Omental fat pad (tissue), 4 donors: Measurements from ENCODE around the gene LRRC56. TPM values are rescaled to one million over a fixed set of nuclear protein-coding genes. Genes with fewer than 3 reads are reported as not detected.

ENCODE experiments used
- ATAC-seq: fragments of 150-250 bp; one replicate; pipeline ENCODE4 v1.9.1; 2016; ENCODE audit warnings: mild to moderate bottlenecking, moderate library complexity; ENCODE audit not compliant: low FRiP score
- DNase-seq: peaks from one replicate; pipeline ENCODE4 v3.0.0-alpha.2; 2019; ENCODE audit warnings: low spot score
- total RNA-seq, 4 donors: library from RNA; depleted of rRNA; stranded (reverse); fragments of >200 nt; gene quantifications; one replicate each; pipeline ENCODE4 v1.1.0, GENCODE V29; 2016
- TF ChIP-seq, protein P1 (sequence below), 3 donors: fragments of 450-650 bp; IDR thresholded peaks; one replicate each; pipeline ENCODE4 v1.5.1; 2016 to 2017; ENCODE audit warnings: antibody characterized with exemption in 3 of 3, mild to moderate bottlenecking in 3 of 3, moderate library complexity in 2 of 3

LRRC56 gene
- total RNA-seq, 4 donors from 2014 or later = 0.24 to 0.38 (median 0.32) TPM; not detected in 1

DNA sequence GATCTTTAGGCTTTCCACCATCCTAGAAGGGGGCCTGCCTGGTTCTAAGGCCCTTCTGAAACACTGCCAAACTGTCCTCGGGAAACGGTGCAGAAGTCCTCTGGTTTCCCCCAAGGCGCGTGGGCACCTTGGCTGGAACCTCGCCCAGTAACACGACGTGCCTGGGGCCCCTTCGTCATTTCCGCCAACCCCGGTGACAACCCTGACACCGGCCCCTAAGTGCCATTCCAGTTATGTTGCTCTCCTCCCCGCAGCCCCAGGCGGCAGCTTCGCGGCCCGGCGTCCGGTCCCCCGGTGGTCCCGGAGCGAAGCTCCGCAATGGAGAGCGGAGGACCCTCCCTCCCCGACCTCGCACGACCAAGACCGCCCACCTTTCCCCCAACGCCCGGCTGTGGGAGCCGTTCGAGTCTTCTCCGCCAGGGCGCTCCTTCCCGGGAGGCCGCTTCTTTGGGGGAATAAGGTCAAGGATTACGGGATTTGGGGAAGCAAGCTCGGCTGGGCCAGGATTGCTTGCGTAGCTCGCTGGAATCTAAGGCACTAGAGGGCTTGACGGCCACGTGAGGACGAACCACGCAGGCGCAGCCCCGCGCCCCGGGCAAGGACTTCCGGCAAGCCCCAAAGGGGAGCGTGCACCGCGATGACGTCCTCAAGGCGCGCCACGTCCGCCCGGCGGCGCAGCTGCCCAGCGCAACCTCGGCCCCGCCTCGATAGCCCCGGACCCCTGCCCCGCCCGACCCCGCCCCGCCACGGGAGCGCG, 30.9 kb upstream of the LRRC56 start:
- DNase-seq = peak; percentile 84
- TF ChIP-seq, protein P1, sequence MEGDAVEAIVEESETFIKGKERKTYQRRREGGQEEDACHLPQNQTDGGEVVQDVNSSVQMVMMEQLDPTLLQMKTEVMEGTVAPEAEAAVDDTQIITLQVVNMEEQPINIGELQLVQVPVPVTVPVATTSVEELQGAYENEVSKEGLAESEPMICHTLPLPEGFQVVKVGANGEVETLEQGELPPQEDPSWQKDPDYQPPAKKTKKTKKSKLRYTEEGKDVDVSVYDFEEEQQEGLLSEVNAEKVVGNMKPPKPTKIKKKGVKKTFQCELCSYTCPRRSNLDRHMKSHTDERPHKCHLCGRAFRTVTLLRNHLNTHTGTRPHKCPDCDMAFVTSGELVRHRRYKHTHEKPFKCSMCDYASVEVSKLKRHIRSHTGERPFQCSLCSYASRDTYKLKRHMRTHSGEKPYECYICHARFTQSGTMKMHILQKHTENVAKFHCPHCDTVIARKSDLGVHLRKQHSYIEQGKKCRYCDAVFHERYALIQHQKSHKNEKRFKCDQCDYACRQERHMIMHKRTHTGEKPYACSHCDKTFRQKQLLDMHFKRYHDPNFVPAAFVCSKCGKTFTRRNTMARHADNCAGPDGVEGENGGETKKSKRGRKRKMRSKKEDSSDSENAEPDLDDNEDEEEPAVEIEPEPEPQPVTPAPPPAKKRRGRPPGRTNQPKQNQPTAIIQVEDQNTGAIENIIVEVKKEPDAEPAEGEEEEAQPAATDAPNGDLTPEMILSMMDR (IDR thresholded peaks at IDR 0.05) = no peak
- ATAC-seq = peak; percentile 77

DNA sequence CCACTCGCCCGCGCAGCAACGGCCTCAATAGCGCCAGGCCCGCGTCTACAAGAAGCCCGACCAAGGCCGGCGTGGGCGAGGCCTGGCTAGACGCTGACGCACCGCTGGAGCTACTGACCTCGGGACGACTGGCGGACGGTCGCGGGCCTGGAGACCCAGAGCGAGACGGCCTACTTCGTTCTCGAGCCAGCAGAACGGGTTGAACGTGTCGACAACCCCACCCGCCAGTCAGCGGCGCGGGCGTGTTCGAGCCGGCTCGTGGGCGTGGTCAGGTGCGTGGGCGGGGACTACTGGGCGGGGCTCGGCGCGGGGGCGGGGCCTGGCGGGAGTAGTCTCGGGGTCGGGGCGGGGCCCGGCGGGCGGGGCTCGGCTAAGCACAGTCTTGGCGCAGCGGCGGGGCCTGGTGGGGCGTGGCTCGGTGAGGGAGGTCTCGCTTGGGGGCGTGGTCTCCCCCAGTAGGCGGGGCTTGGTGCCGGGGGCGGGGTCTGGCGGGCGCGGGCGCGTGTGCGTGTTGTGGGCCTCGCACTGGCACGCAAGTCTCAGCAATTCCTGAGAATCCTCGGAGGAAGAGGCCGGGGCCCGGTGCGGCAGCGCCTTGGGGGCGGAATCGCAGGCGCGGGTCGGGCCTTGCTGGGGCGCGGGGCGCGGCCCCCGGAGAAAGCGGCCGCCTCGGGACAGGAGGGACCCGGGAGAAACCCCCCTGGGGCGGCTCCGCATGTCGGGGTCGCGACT, 30.2 kb upstream of the LRRC56 start, which contains the start of gene RNH1:
Gene RNH1, minus strand, starts transcription at position 248 of the 732 bp plus-strand sequence. CDS start 5,080 bp downstream, outside the sequence.
- ATAC-seq (peak; percentile 84), DNase-seq (peak; percentile 99)
- TF ChIP-seq, protein P1 (IDR thresholded peaks at IDR 0.05) = no peak

- no peak for ATAC-seq
- DNase-seq = no peak
- TF ChIP-seq, protein P1 (IDR thresholded peaks at IDR 0.05) = no peak
Observed at GRCh38 chr11:507727-508515, 29.4 kb upstream of the LRRC56 start.

GRCh38 chr11:508956-509355, 28.4 kb upstream of the LRRC56 start:
- DNase-seq (no peak), ATAC-seq (no peak)
- TF ChIP-seq, protein P1 (IDR thresholded peaks at IDR 0.05) = no peak

GRCh38 chr11:512761-513595, 24.3 kb upstream of the LRRC56 start:
- DNase-seq = no peak
- no peak for ATAC-seq
- TF ChIP-seq, protein P1 (IDR thresholded peaks at IDR 0.05) = no peak

GRCh38 chr11:514606-515005, 22.7 kb upstream of the LRRC56 start:
- TF ChIP-seq, protein P1 (IDR thresholded peaks at IDR 0.05) = no peak
- ATAC-seq = no peak
- no peak for DNase-seq
